ENCODE measurements around the gene MRPL54.
"Not testable (repeated sequence)": the region's sequence is repeated elsewhere in the genome, so short reads cannot be mapped to it uniquely, and the experiment has no call there.

Gene MRPL54

GRCh38 chr19:3751236-3751635 is 11.2 kb upstream of the MRPL54 start:
- DNase-seq (ENCODE audit: low read depth) = no peak
- no peak overlapping the region for H3K4me3 ChIP-seq (ENCODE audit: low read depth, low read length)
- TF ChIP-seq CTCF (IDR thresholded peaks at IDR 0.05; ENCODE audit: insufficient read depth, low read depth, low read length, missing control alignments) = no peak

- DNase-seq (ENCODE audit: low read depth) = no peak
- no peak for TF ChIP-seq CTCF (IDR thresholded peaks at IDR 0.05; ENCODE audit: insufficient read depth, low read depth, low read length, missing control alignments)
- H3K4me3 ChIP-seq (ENCODE audit: low read depth, low read length) = no peak overlapping the region
Measured at GRCh38 chr19:3752492-3752891, 10.0 kb upstream of the MRPL54 start.

- TF ChIP-seq CTCF (IDR thresholded peaks at IDR 0.05; ENCODE audit: insufficient read depth, low read depth, low read length, missing control alignments) = no peak
- no peak for DNase-seq (ENCODE audit: low read depth)
- no peak overlapping the region for H3K4me3 ChIP-seq (ENCODE audit: low read depth, low read length)
Measured at GRCh38 chr19:3753631-3754410, 8.7 kb upstream of the MRPL54 start.

- not testable (repeated sequence) for DNase-seq (ENCODE audit: low read depth); H3K4me3 ChIP-seq (ENCODE audit: low read depth, low read length)
Measured at GRCh38 chr19:3757705-3758104, 4.8 kb upstream of the MRPL54 start.

- H3K4me3 ChIP-seq (ENCODE audit: low read depth, low read length); DNase-seq (ENCODE audit: low read depth): not testable (repeated sequence)
Measured at GRCh38 chr19:3758297-3758696, 4.2 kb upstream of the MRPL54 start.

- no peak overlapping the region for H3K4me3 ChIP-seq (ENCODE audit: low read depth, low read length)
- no peak for DNase-seq (ENCODE audit: low read depth)
- no peak for TF ChIP-seq CTCF (IDR thresholded peaks at IDR 0.05; ENCODE audit: insufficient read depth, low read depth, low read length, missing control alignments)
Measured at GRCh38 chr19:3759482-3760254, 2.8 kb upstream of the MRPL54 start.

GRCh38 chr19:3760871-3761361 is 1.6 kb upstream of the MRPL54 start:
- no peak for TF ChIP-seq CTCF (IDR thresholded peaks at IDR 0.05; ENCODE audit: insufficient read depth, low read depth, low read length, missing control alignments)
- DNase-seq (ENCODE audit: low read depth) = peak; percentile 26
- peak overlapping the region; percentile 67 for H3K4me3 ChIP-seq (ENCODE audit: low read depth, low read length)

Measured in GM12865 (cell line).